Activated CD4-positive, alpha-beta memory T cell treated with anti-CD3 and anti-CD28 coated beads, Interleukin-2, amount 10 ng/mL, durations not matched to agents 7 days and 5 days (primary cell): ENCODE results near the gene SYCP1. TPM values are rescaled to one million over a fixed set of nuclear protein-coding genes. Genes with fewer than 3 reads are reported as not detected.
A peak's percentile ranks its signal among the peaks of the same experiment; 100 is the strongest.
"Not testable (repeated sequence)": the region's sequence is repeated elsewhere in the genome, so short reads cannot be mapped to it uniquely, and the experiment has no call there.

Source experiments
- CTCF ChIA-PET: fragments of 350-600 bp; sonication (Branson Sonifier 250); formaldehyde crosslinking; loops from one replicate; lab custom pipeline; 2021; ENCODE audit warnings: antibody characterized with exemption, inconsistent platforms; lab: Charles Lee
- POLR2A ChIA-PET: fragments of 350-600 bp; sonication (Branson Sonifier 250); formaldehyde crosslinking; loops from one replicate; lab custom pipeline; 2021; ENCODE audit warnings: antibody characterized with exemption; lab: Charles Lee
- DNase-seq: peaks from one replicate; pipeline ENCODE4 v3.0.0-alpha.2; 2020
- H3K27ac Mint-ChIP-seq: one replicate; pipeline ENCODE4 v1.8.0; 2021; ENCODE audit warnings: mild to moderate bottlenecking, mixed read lengths
- H3K27me3 Mint-ChIP-seq: one replicate; pipeline ENCODE4 v1.8.0; 2021; ENCODE audit warnings: mixed read lengths
- H3K36me3 Mint-ChIP-seq: one replicate; pipeline ENCODE4 v1.8.0; 2021; ENCODE audit warnings: low read depth, mixed read lengths
- H3K4me1 Mint-ChIP-seq: one replicate; pipeline ENCODE4 v1.8.0; 2021; ENCODE audit warnings: mixed read lengths
- H3K4me3 Mint-ChIP-seq: one replicate; pipeline ENCODE4 v1.8.0; 2021; ENCODE audit warnings: mild to moderate bottlenecking, mixed read lengths
- H3K9me3 Mint-ChIP-seq: one replicate; pipeline ENCODE4 v1.8.0; 2021; ENCODE audit warnings: mixed read lengths
- total RNA-seq, 2 experiments: library from RNA; stranded (reverse); gene quantifications; one replicate each; pipeline ENCODE4 v1.2.3, GENCODE V29; 2021

The SYCP1 gene
- total RNA-seq, 2 experiments from 2014 or later: not detected

DNA sequence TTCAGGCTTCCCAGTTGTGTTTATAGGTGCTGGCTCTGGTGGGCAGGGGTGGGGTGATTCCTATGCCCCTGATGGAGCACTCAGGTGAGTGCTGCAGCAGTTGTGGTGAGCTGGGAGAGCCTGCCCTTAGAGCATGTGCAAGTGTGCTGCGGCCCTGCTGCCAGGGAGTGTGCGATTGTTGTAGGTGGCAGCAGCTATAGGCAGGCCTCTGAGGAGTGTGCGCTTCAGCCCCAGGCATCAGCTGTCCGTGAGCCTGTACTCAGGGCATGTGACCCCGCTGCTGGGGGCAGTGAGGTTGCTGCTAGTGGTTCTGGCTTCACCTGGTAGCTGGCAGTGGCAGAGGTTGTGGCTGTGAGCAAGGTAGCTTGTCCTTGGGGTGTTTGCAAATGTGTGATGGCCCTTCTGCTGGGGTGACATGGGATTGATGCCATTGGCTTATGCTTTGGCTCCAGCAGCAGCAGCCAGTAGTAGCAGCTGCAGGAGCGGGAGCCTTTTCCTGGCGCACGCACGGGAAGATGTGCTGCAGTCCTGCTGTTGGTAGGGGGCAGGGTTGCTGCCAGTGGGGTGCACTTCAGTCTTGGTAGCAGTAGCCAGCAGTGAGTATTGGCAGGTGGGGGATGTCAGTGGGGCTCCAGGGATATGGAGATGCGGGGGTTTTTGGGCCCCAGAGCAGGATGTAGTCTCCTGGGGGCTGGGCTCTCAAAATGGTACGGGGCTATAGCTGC, 37.7 kb downstream of the SYCP1 start:
- Mint-ChIP-seq H3K27me3 (peaks cover 26% of the 10 kb centered on the region), H3K4me3 (no peak overlapping the region), H3K27ac (no peak overlapping the region), H3K4me1 (no peaks in the 10 kb centered on the region), H3K9me3 (no peaks in the 10 kb centered on the region), H3K36me3 (no peaks in the 10 kb centered on the region)
- ChIA-PET CTCF (no interaction called here), POLR2A (no interaction called here)
- DNase-seq: no peak

DNA sequence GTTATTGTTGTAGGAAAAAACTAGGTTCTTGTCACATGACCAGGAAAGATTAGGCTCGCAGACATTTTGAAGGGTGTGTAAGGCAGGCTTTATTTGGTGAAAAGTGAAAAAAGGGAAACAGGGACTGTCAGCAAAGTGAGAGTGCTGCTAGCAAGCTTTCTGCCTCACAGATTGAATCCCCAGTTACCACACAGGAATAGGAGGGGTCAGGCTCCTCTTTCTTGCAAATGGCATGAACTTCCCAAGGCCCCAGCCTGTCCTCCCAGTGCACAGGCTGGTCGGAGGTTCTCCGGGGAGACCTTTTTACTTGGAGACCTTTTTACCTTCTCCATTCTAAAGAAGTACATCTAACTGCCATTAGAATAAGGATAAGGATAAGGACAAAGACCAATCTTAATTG, 42.1 kb downstream of the SYCP1 start:
- H3K4me1 Mint-ChIP-seq: no peaks in the 10 kb centered on the region
- no peaks in the 10 kb centered on the region for H3K9me3 Mint-ChIP-seq
- CTCF ChIA-PET: no interaction called here
- POLR2A ChIA-PET: no interaction called here
- no peak for DNase-seq
- H3K27ac Mint-ChIP-seq: no peak overlapping the region
- no peaks in the 10 kb centered on the region for H3K36me3 Mint-ChIP-seq
- H3K27me3 Mint-ChIP-seq: peaks cover 13% of the 10 kb centered on the region
- H3K4me3 Mint-ChIP-seq: no peak overlapping the region

DNA sequence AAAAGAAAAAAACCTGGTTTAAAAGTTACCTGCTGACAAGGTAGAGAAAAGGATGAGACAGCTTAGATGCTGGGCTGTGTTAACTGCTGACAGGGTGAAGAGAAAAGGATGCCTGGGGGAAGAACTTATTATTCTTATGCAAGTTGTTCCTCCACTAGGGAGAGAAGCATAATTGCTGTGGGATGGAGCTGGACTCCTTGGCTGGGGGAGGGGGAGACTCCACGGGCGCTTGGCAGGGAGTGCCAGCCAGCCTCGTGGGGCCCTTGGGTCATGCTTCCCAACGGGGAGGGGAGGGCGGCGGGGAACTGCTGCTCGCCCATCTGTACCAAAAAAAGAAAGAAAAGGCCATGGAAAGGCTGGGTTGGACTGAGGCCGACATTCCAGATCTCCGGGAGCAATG, 47.2 kb downstream of the SYCP1 start:
- DNase-seq: no peak
- Mint-ChIP-seq H3K4me3 (no peak overlapping the region), H3K4me1 (no peaks in the 10 kb centered on the region), H3K36me3 (no peaks in the 10 kb centered on the region), H3K27ac (no peak overlapping the region), H3K9me3 (no peaks in the 10 kb centered on the region), H3K27me3 (peaks cover 4% of the 10 kb centered on the region)
- POLR2A ChIA-PET: no interaction called here
- CTCF ChIA-PET: no interaction called here

DNA sequence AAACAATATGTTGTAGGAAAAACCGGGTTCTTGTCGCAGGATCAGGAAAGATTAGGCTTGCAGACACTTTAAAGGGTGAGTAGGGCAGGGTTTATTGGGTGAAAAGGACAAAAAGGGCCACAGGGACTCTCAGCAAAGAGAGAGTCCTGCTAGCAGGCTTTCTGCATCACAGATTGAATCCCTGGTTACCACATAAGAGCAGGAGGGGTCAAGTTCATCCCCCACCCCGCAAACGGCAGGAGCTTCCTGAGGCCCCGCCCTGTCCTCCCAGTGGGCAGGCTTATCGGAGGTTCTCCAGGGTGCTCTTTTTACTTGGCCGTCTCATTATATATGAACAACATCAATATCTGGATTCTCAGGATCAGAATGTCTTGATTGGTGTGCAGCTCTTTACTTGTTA, 47.7 kb downstream of the SYCP1 start:
- Mint-ChIP-seq H3K27ac (no peak overlapping the region), H3K36me3 (no peaks in the 10 kb centered on the region), H3K9me3 (no peaks in the 10 kb centered on the region), H3K27me3 (peaks cover 3% of the 10 kb centered on the region), H3K4me3 (no peak overlapping the region), H3K4me1 (no peaks in the 10 kb centered on the region)
- CTCF ChIA-PET: no interaction called here
- POLR2A ChIA-PET: no interaction called here
- no peak for DNase-seq

DNA sequence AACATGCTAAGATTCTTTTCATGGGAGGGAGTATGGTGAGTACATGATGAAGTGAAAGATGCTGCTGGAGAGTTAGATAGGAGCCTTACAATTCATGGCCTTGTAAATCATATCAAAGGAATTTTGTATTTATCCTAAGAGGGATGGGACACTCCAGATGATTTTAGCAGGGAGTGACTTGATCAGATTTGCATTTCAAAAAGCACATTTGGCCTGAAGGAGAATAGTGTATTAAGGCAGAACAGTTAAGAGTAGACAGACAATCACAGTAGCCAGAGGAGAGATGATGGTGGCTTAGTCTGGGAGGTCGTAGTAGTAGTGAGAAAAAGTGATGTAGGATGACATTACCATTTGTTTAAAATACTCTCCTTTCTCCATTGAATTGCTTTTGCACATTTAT, 48.8 kb downstream of the SYCP1 start:
- Mint-ChIP-seq H3K9me3 (no peaks in the 10 kb centered on the region), H3K4me1 (no peaks in the 10 kb centered on the region), H3K4me3 (no peak overlapping the region), H3K27ac (no peak overlapping the region), H3K27me3 (peaks cover 4% of the 10 kb centered on the region), H3K36me3 (no peaks in the 10 kb centered on the region)
- DNase-seq: no peak
- POLR2A ChIA-PET: no interaction called here
- CTCF ChIA-PET: no interaction called here

DNA sequence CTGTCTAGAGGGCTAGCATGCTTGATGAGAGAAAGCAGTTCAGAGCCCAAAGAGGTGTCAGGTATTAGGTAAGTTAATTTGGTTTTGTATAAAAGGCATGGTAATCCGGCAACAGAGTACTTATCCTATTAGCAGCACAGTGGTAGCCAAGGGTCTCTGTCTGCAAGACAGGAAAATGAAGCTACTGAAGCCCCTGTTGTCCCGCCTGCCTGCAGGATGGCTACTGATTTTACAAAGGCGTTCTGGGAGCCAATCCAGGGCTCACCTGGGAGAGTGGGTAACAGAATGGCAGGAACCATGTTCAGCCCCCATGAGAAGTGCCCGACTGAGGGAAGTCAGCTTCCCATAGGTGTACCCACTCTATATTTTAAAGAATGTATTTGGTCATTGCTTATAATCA, 61.1 kb downstream of the SYCP1 start:
- H3K27ac Mint-ChIP-seq, H3K4me1 Mint-ChIP-seq, DNase-seq, H3K4me3 Mint-ChIP-seq, H3K9me3 Mint-ChIP-seq, POLR2A ChIA-PET, H3K36me3 Mint-ChIP-seq: not testable (repeated sequence)
- H3K27me3 Mint-ChIP-seq: peaks cover 37% of the 10 kb centered on the region
- CTCF ChIA-PET: interaction anchor here (0.7 kb wide), 1 partner anchor 317 kb away, joined by 3 read pairs; no protein-coding TSS in a partner anchor

DNA sequence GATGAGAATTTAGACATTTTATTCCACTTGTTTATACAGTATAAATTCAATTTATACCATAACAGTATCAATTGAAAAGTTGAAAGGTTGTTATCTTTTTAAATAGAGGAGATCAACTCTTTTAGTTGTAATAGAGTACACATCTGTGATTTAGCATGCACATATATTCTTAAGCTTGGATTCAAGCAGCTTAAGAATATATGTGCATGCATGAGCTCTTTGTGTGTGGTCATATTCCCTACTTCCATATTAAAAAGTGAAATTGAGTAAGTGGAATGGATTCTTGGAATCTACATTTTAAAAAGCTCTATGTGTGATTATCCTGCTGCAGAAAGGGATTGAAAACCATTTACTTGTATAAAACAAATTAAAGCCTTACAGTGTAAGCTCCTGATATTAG, 71.9 kb downstream of the SYCP1 start:
- CTCF ChIA-PET: interaction anchor here (1.0 kb wide), 1 partner anchor 122 kb away, joined by 3 read pairs; no protein-coding TSS in a partner anchor
- DNase-seq: no peak
- no peak overlapping the region for H3K4me3 Mint-ChIP-seq
- H3K4me1 Mint-ChIP-seq: peaks cover 2% of the 10 kb centered on the region
- H3K9me3 Mint-ChIP-seq: no peaks in the 10 kb centered on the region
- no peak overlapping the region for H3K27ac Mint-ChIP-seq
- H3K27me3 Mint-ChIP-seq: peaks cover 20% of the 10 kb centered on the region
- H3K36me3 Mint-ChIP-seq: no peaks in the 10 kb centered on the region
- POLR2A ChIA-PET: no interaction called here

DNA sequence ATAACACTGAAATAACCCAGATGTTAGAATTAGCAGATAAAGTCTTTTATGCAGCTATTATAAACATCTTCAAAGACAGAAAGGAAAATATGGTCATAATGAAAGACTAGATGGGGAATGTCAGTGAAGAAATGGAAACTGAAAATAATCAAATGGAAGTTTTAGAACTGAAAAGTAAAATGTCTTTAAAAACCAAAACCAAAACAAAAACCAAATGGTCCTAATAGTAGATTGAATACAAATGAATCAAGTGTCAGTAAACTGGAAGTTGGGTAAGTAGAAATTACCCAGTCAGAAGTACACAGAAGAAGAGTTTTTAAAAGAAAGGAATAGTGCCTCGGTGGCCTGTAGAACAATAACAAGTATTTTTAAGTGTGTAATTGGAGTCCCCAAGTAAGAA, 72.7 kb downstream of the SYCP1 start:
- Mint-ChIP-seq H3K9me3 (no peaks in the 10 kb centered on the region), H3K36me3 (no peaks in the 10 kb centered on the region), H3K27ac (no peak overlapping the region), H3K4me3 (no peak overlapping the region), H3K27me3 (peaks cover 22% of the 10 kb centered on the region), H3K4me1 (peaks cover 2% of the 10 kb centered on the region)
- CTCF ChIA-PET: interaction anchor here (1.0 kb wide), 1 partner anchor 121 kb away, joined by 3 read pairs; no protein-coding TSS in a partner anchor
- POLR2A ChIA-PET: no interaction called here
- no peak for DNase-seq

DNA sequence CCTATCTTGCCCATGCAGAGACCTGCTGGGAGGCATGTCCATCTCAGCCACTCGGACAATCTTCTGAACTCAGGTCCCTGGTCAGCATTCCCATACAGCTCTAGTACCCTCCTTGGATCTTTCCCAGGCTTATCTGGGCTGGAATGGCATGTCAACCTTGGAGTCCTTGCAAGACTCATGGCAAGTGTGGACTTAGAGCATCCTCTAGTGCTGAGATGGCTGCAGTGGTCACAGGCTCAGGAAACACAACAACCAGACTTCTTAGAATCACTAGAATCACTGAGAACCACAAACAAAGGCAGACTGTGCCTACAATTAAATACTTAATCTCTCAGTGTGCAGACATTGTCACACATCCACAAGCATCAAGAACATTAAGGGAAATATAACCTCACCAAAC, 101.9 kb downstream of the SYCP1 start:
- Mint-ChIP-seq H3K9me3 (no peaks in the 10 kb centered on the region), H3K4me3 (no peak overlapping the region), H3K36me3 (no peaks in the 10 kb centered on the region), H3K27ac (no peak overlapping the region), H3K27me3 (peaks cover 29% of the 10 kb centered on the region), H3K4me1 (no peaks in the 10 kb centered on the region)
- ChIA-PET CTCF (interaction anchor here (1.3 kb wide), 1 partner anchor 284 kb away, joined by 4 read pairs; no protein-coding TSS in a partner anchor), POLR2A (no interaction called here)
- DNase-seq: no peak

DNA sequence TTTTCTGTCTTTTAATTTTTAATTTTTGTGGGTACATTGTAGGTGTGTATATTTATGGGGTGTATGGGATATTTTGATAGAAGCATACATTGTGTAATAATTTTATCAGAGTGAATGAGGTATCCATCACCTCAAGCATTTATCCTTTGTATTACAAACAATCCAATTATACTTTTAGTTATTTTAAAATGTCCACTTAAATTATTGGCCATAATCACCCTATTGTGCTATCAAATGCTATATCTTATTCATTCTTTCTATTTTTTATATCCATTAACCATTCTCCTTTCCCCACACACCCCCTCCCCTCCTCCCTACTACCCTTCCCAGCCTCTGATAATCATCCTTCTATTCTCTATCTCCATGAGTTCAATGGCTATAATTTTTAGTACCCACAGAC, 104.8 kb downstream of the SYCP1 start:
- Mint-ChIP-seq H3K36me3 (no peaks in the 10 kb centered on the region), H3K27me3 (peaks cover 35% of the 10 kb centered on the region), H3K4me1 (no peaks in the 10 kb centered on the region), H3K27ac (no peak overlapping the region), H3K4me3 (no peak overlapping the region), H3K9me3 (no peaks in the 10 kb centered on the region)
- DNase-seq: no peak
- CTCF ChIA-PET: no interaction called here
- POLR2A ChIA-PET: no interaction called here

DNA sequence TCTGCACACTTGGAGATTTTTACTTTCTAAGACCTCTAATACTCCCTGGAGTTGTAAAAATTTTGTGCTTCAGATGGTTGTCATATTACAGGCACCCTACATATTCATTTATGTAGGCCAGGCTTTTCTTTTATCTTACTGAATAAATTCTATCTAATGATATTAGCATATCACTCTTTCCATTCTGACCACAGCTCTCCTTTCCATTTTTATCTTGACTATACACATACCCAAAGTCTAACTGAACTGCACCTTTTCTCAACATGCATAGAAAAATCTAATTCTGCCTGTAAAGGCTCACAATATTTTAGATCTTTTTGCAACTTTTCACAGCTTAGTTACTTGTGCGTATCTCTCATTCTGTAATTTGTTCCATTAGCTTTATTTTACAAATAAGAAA, 122.2 kb downstream of the SYCP1 start:
- ChIA-PET CTCF (interaction anchor here (1.7 to 3.1 kb wide), 2 partner anchors 76 to 136 kb away, joined by 11 to 32 read pairs; no protein-coding TSS in a partner anchor), POLR2A (no interaction called here)
- Mint-ChIP-seq H3K27ac (no peak overlapping the region), H3K4me1 (no peaks in the 10 kb centered on the region), H3K27me3 (peaks cover 42% of the 10 kb centered on the region), H3K9me3 (peaks cover 2% of the 10 kb centered on the region), H3K4me3 (no peak overlapping the region), H3K36me3 (no peaks in the 10 kb centered on the region)
- DNase-seq: no peak

DNA sequence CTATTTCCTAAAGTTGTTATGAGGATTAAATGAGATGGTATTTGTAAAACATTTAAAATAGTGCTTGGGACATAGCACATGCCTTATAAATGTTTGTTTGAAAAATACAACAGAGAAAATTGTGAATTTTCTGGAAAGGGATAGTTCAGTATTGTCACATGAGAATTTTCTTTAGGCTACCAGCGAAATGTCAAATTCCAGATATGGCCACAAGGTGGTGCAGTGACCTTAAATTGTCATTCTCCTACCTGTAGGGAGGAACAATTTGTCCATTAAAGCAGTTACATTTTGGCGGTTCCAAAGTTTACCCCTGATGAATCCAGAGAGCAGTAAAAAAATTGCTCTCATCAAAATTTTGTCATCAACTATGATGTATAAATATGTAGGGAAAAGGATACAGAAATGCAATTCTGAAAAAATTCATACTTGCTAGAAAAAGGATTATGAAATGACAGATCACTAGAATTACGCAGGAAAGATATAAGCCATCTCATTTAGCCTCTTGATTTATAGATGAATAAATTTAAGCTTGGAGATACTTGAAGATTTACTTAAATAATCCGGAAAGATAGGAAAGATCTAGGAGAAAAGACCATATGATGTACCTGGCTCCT, 124.7 kb downstream of the SYCP1 start:
- no peak overlapping the region for H3K4me3 Mint-ChIP-seq
- H3K36me3 Mint-ChIP-seq: no peaks in the 10 kb centered on the region
- no peak overlapping the region for H3K27ac Mint-ChIP-seq
- H3K9me3 Mint-ChIP-seq: peaks cover 10% of the 10 kb centered on the region
- ChIA-PET CTCF (interaction anchor here (0.8 to 2.2 kb wide), 4 partner anchors 71 to 137 kb away, joined by 4 to 33 read pairs (median 6); no protein-coding TSS in a partner anchor), POLR2A (no interaction called here)
- peak; percentile 65 for DNase-seq
- H3K27me3 Mint-ChIP-seq: peaks cover 36% of the 10 kb centered on the region
- H3K4me1 Mint-ChIP-seq: no peaks in the 10 kb centered on the region

DNA sequence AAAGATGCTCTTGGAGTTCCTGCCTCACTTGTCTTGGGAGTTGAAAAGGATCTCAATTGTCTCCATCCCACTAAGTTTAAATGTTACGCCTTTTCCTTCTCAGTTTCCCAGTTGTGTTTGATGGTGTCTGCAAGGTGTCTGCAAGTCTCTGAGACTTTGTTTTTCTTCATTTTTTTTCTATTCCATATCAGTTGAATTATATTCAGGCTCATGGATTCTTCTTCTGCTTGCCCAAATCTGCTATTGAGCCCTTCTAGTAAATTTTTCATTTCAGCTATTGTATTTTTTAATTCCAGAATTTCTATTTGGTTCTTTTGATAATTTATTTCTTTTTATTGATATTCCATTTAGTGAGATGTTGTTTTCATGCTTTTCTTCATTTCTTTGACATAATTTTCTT, 127.6 kb downstream of the SYCP1 start:
- Mint-ChIP-seq H3K9me3 (peaks cover 12% of the 10 kb centered on the region), H3K36me3 (no peaks in the 10 kb centered on the region), H3K4me3 (no peak overlapping the region), H3K4me1 (no peaks in the 10 kb centered on the region), H3K27me3 (peaks cover 28% of the 10 kb centered on the region), H3K27ac (no peak overlapping the region)
- DNase-seq: no peak
- POLR2A ChIA-PET: interaction anchor here (0.6 kb wide), 1 partner anchor 120 kb away, joined by 5 read pairs; no protein-coding TSS in a partner anchor
- CTCF ChIA-PET: interaction anchor here (1.5 to 2.3 kb wide), 3 partner anchors 71 to 131 kb away, joined by 3 to 15 read pairs (median 10); no protein-coding TSS in a partner anchor
